Measurements from ENCODE around the gene ANO10. TPM values are rescaled to one million over a fixed set of nuclear protein-coding genes. Genes with fewer than 3 reads are reported as not detected.
A peak's percentile ranks its signal among the peaks of the same experiment; 100 is the strongest.

Gene ANO10
- total and polyA plus RNA-seq, 4 donors, result 19.9 to 33.2 (median 25.3) TPM

- no peak overlapping the region for H3K9ac ChIP-seq (ENCODE audit: insufficient read depth in 1 of 2, low read length in 2 of 2)
Measured at GRCh38 chr3:43405888-43406642, 215.7 kb downstream of the ANO10 start.

DNA sequence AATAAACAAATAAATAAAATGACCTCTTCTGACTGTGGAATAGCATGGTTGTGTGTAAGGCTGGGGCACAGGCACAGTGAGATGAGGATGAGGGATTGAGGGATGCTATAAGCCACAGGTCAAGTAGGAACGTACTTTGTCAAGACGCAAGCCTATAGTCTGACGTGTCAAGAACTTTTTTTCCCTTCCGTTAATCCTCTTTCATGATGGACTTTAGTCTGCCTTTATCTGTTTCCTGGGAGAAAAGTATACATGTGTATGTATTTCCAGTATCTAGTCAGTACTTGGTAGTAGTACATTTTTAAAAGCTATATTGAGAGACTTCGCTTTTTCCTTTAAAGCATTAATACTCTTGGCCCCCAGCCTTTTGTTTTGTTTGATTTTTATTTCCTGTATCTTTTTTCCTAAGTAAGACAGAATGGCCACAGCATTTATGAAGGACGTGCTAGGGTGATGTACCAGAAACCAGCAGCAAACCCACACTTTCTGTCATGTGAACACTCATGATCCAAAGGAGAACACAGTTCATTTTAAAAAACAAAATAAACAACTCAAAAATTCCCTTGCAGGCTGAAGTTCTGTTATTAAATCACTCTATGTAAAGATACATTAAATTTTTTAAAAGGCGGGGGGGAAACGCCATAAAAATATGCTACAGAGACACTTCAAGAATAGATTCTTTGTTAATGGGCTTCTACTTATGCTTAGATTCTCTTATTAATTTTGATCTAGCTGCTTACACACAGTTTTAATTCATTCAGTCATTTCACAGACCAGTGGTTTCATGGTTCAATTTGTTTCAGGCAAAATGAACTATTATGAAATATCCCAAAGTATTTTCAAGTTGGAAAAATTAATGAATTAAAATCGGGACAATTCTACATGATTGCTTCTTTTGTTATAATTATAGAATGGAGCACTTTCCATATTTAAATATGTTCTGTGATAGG is 220.8 kb downstream of the ANO10 start:
- ATAC-seq (ENCODE audit: insufficient read depth, low FRiP score) (no peak), DNase-seq (peak in 2 of 3 donors; percentile 86 to 91)
- H3K27ac ChIP-seq (ENCODE audit: low read depth in 1 of 2, low read length in 1 of 2), result no peak overlapping the region
- H3K4me1 ChIP-seq (ENCODE audit: control insufficient read depth in 5 of 5, insufficient read depth in 5 of 5, low read length in 5 of 5), result peaks cover 2 to 39% (median 8%) of the 10 kb centered on the region in 5 donors
- no peak overlapping the region for H3K4me3 ChIP-seq
- TF ChIP-seq, protein P1, sequence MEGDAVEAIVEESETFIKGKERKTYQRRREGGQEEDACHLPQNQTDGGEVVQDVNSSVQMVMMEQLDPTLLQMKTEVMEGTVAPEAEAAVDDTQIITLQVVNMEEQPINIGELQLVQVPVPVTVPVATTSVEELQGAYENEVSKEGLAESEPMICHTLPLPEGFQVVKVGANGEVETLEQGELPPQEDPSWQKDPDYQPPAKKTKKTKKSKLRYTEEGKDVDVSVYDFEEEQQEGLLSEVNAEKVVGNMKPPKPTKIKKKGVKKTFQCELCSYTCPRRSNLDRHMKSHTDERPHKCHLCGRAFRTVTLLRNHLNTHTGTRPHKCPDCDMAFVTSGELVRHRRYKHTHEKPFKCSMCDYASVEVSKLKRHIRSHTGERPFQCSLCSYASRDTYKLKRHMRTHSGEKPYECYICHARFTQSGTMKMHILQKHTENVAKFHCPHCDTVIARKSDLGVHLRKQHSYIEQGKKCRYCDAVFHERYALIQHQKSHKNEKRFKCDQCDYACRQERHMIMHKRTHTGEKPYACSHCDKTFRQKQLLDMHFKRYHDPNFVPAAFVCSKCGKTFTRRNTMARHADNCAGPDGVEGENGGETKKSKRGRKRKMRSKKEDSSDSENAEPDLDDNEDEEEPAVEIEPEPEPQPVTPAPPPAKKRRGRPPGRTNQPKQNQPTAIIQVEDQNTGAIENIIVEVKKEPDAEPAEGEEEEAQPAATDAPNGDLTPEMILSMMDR (IDR thresholded peaks at IDR 0.05; ENCODE audit: control extremely low read depth, extremely low read depth), result no peak
- no peaks in the 10 kb centered on the region for H3K36me3 ChIP-seq (ENCODE audit: control insufficient read depth in 4 of 4, insufficient read depth in 4 of 4, low read length in 4 of 4)
- H3K9me3 ChIP-seq (ENCODE audit: control insufficient read depth in 4 of 4, insufficient read depth in 3 of 4, low read length in 3 of 4), result peaks cover 0 to 1% (median 0%) of the 10 kb centered on the region in 4 donors
- no peaks in the 10 kb centered on the region for H3K27me3 ChIP-seq (ENCODE audit: control insufficient read depth in 3 of 3, insufficient read depth in 3 of 3, low read length in 2 of 3)
- WGBS, 2 donors, result 83 to 86% methylated on average over 9 of the region's 9 CpGs
- H3K9ac ChIP-seq (ENCODE audit: insufficient read depth in 1 of 2, low read length in 2 of 2), result no peak overlapping the region

More at GRCh38 chr3:43405888-43406642, 215.7 kb downstream of the ANO10 start:
- Histone ChIP-seq H3K27me3 (ENCODE audit: control insufficient read depth in 3 of 3, insufficient read depth in 3 of 3, low read length in 2 of 3) (no peaks in the 10 kb centered on the region), H3K27ac (ENCODE audit: low read depth in 1 of 2, low read length in 1 of 2) (peak overlapping the region in 1 of 2 donors; percentile 70), H3K36me3 (ENCODE audit: control insufficient read depth in 4 of 4, insufficient read depth in 4 of 4, low read length in 4 of 4) (no peaks in the 10 kb centered on the region), H3K4me1 (ENCODE audit: control insufficient read depth in 5 of 5, insufficient read depth in 5 of 5, low read length in 5 of 5) (peaks cover 0 to 49% (median 13%) of the 10 kb centered on the region in 5 donors), H3K9me3 (ENCODE audit: control insufficient read depth in 4 of 4, insufficient read depth in 3 of 4, low read length in 3 of 4) (peaks cover 0 to 1% (median 0%) of the 10 kb centered on the region in 4 donors), H3K4me3 (no peak overlapping the region)
- DNase-seq (peak; percentile 34 to 85 (median 68)), ATAC-seq (ENCODE audit: insufficient read depth, low FRiP score) (no peak)
- WGBS, 2 donors, result 35 to 63% methylated on average over 11 of the region's 11 CpGs
- TF ChIP-seq, protein P1 (IDR thresholded peaks at IDR 0.05; ENCODE audit: control extremely low read depth, extremely low read depth), result no peak

GRCh38 chr3:43400167-43400566 is 221.6 kb downstream of the ANO10 start:
- ATAC-seq (ENCODE audit: insufficient read depth, low FRiP score) (no peak), DNase-seq (peak in 2 of 3 donors; percentile 73 to 83)
- TF ChIP-seq, protein P1 (IDR thresholded peaks at IDR 0.05; ENCODE audit: control extremely low read depth, extremely low read depth), result no peak

More at GRCh38 chr3:43400167-43400566, 221.6 kb downstream of the ANO10 start:
- Histone ChIP-seq H3K9me3 (ENCODE audit: control insufficient read depth in 4 of 4, insufficient read depth in 3 of 4, low read length in 3 of 4) (peaks cover 0 to under 1% (median 0%) of the 10 kb centered on the region in 4 donors), H3K4me1 (ENCODE audit: control insufficient read depth in 5 of 5, insufficient read depth in 5 of 5, low read length in 5 of 5) (peaks cover 2 to 35% (median 6%) of the 10 kb centered on the region in 5 donors), H3K36me3 (ENCODE audit: control insufficient read depth in 4 of 4, insufficient read depth in 4 of 4, low read length in 4 of 4) (no peaks in the 10 kb centered on the region), H3K9ac (ENCODE audit: insufficient read depth in 1 of 2, low read length in 2 of 2) (no peak overlapping the region), H3K4me3 (no peak overlapping the region), H3K27me3 (ENCODE audit: control insufficient read depth in 3 of 3, insufficient read depth in 3 of 3, low read length in 2 of 3) (no peaks in the 10 kb centered on the region), H3K27ac (ENCODE audit: low read depth in 1 of 2, low read length in 1 of 2) (no peak overlapping the region)
- 63% methylated on average over 1 of the region's 1 CpG for WGBS, 2 donors
